NCI-H187 treated with DMSO at 0.1 percent for 48 hours (cell line): ENCODE data around the gene NDUFB11.

Experiments
- DNase-seq: peaks from one replicate; lab custom pipeline; 2025; lab: John Stamatoyannopoulos, UW

The NDUFB11 gene

DNA sequence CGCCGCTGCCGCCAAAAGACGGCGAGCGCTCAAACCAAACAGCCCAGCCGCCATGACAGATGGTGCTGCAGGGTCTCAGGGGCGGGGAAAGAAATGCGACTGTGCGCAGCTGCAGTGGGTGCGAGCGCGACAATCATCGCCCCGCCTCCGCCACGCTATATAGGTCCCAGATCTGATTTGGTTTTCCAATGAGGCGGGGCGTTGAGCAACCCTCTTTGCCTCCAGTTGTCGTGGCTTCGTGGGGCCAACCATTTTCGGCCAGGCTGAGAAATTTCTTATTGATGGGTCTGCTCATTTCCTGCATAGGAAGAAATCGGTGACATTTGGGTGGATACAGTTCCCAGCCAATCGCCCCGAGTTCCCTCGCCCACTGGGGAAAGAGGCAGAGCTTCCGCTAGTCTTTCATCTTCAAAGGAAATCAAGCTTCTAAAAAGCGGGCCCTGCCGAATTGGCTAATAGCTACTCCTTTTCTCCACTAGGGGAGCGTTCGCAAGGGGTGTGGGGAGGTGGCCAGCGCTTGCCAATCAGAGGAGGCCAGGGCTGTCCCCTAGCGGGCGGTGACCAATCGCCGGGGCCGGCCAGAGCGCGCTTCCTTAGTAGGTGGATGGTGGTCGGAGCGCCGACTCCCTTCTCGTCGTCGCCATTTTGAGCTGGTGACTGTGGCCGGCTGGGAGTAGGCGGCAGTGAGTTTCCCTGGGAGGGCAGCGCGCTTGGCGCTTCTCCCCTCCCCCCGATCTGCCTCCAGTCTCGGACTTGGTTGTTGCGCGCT lies at the start of gene NDUFB11, which contains the start of gene RBM10:
Gene NDUFB11 (minus strand): TSS at position 77 of the 769 bp plus-strand sequence. CDS start 23 bp downstream, at position 54.
Gene RBM10 (plus strand): TSS at position 596 of the 769 bp plus-strand sequence. CDS start 2,261 bp downstream, outside the sequence.
- peak; percentile 60 for DNase-seq

GRCh38 chrX:47193475-47194193 lies 49.1 kb upstream of the NDUFB11 start, which contains the start of gene UBA1:
Gene UBA1 (plus strand): TSS chrX:47193829. CDS start chrX:47198803, 4,974 bp downstream.
- DNase-seq = peak; percentile 79

DNA sequence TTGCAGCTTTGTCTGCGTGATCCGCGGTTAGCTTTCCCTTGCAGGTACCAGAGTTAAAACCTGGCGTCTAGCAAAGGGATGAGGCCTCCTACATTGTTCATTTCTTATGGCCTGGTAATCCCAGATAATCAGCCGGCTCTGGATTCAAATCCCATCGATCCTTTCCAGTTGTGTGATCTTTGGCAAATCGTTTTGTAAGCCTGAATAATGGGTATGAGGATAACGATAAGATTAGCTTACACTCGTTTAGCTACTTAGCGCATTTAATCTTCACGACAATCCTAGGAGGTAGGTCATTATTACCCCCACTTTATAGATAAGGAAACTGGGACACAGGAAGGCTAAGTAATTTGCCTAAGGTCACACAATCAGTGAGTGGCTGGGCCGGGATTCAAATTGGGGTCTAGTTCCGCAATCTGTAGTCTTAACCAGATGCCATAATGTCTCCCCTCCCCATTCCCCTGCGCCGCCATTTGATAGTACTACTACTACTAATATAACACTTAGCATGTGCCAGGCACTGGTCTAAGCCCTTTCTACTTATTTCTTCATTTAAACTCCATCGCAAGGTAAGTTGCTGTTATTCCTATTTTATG lies 47.4 kb upstream of the NDUFB11 start:
- DNase-seq = no peak

DNA sequence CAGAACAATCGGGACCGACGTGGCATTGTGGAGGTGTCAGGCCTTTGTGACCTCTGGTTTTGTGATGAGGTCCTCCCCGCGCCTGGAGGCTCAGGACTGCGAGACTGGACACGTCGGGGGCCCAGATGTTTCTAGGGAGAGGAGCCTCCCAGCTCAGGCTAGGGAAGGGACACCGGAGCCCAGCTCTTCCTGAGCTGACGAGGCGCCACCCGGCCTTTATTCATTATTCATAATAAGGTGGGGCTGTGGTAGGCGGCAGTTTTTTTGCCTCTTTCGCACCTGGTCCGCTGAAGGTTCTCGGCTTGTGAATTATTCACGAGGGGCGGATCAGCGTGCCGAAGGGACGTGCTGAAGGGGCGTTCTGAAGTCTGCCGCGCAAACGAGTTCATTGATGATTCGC lies 46.8 kb upstream of the NDUFB11 start:
- DNase-seq = no peak

GRCh38 chrX:47190445-47191269 lies 46.2 kb upstream of the NDUFB11 start:
- DNase-seq = peak; percentile 44

GRCh38 chrX:47189906-47190305 lies 45.4 kb upstream of the NDUFB11 start:
- no peak for DNase-seq

- no peak for DNase-seq
Observed at GRCh38 chrX:47187106-47187677, 42.7 kb upstream of the NDUFB11 start.

- DNase-seq = no peak
Observed at GRCh38 chrX:47186096-47186740, 41.7 kb upstream of the NDUFB11 start.

DNA sequence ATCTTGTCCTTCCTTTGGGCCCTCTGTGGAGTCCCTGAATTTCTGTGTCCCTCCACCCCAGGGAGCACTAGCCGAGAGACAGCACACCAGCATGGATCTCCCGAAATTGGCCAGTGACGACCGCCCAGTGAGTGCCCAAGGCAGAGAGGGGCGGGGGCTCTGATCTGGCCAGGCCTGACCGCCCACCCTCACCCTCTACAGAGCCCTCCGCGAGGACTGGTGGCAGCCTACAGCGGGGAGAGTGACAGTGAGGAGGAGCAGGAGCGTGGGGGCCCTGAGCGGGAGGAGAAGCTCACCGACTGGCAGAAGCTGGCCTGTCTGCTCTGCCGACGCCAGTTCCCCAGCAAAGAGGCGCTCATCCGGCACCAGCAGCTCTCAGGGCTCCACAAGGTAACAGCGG lies 40.7 kb upstream of the NDUFB11 start:
- DNase-seq = no peak

DNA sequence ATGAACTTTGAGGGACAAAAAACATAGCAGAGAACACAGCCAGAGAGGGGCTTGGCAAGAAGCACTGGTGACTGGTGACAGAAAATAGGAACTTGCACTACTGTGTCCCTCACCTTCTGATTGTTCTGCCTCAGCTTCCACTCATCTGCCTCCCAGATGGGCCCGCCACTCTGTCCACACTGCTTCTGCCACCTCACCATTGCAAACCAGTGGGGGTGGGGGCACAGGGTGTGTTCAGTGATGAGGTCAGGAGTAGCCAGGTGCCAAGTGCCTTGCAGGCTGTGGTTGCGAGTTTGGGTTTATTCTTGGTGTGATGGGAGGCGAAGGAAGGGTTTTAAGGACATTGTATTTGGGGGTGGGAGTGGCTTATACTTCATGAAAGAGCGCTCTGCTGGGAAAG lies 40.0 kb upstream of the NDUFB11 start:
- no peak for DNase-seq

DNA sequence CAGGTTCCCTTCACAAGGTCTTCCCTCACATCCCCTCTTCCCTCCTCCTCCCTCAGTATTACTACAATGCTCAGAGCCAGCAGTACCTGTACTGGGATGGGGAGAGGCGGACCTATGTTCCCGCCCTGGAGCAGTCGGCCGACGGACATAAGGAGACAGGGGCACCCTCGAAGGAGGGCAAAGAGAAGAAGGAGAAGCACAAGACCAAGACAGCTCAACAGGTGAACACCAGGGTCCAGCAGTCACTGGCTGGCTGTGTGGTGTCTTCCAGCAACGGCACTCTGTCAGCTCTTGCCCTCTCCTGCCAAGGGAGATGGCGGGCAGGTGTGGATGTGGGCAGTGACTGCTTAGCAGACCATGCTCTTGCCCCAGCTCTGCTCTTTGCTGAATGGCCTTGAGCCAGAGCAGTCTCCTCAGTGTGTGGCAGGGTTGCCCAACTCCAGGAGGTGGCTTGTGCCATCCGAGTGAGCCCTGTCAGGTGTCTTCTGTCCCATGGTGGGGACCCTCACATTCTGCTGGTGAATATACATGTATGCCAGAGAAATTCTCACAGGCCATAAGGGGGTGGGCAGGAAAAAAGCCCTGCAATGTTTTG lies 37.7 kb upstream of the NDUFB11 start:
- DNase-seq = no peak

GRCh38 chrX:47181301-47181700 lies 36.8 kb upstream of the NDUFB11 start:
- DNase-seq = no peak

DNA sequence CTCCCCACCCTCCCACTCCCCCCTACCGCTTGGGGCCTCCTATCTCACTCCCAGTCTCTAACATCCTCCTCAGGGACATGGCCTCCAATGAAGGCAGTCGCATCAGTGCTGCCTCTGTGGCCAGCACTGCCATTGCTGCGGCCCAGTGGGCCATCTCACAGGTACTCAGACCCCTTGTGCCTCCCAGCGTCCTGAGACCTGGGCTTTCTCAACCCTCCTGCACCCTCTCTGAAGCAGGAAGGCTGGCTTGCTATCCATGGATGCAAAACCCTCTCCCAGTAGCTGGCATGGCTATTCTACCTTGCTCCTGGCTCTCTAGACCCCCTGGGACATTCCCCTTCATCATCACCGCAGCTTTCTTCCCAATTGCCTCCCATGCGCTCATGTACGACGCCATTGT lies 35.8 kb upstream of the NDUFB11 start:
- no peak for DNase-seq

- DNase-seq = no peak
Observed at GRCh38 chrX:47179928-47180255, 35.4 kb upstream of the NDUFB11 start.

GRCh38 chrX:47179221-47179927 lies 34.9 kb upstream of the NDUFB11 start:
- DNase-seq = no peak

DNA sequence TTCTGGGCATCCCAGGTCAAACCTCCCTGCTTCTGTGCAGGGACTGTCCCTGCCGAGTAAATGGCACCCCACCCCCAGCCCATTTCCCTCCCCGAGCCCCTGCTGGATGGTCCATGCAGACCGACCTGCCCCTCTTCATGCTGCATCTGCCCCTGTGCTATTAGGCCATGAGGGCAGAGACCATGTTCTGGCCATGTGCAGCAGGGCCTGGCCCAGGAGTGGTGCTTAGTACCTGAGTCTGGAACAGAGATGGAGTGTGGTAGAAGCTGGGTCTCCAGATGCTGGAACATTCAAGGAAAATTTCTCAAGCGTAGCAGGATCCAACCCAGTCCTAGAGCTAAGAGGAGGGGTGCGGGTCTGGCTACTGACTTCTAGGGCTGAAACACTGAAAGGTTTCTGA lies 33.8 kb upstream of the NDUFB11 start:
- no peak for DNase-seq

- DNase-seq = no peak
Observed at GRCh38 chrX:47177079-47177478, 32.6 kb upstream of the NDUFB11 start.

- no peak for DNase-seq
Observed at GRCh38 chrX:47176101-47176740, 31.7 kb upstream of the NDUFB11 start.

- DNase-seq = no peak
Observed at GRCh38 chrX:47175588-47175980, 31.1 kb upstream of the NDUFB11 start.
